HL-60/S4 treated with phorbol 12-myristate 13-acetate at 8.2 ng/mL for 4 days and 3 days (cell line): ENCODE measurements around the gene JAZF1.
"Not testable (repeated sequence)": the region's sequence is repeated elsewhere in the genome, so short reads cannot be mapped to it uniquely, and the experiment has no call there.

Source experiments
- in situ Hi-C: fragments of 300-500 bp; cut with MboI; formaldehyde crosslinking; loops from 2 replicates; pipeline ENCODE4 v1.15.0; 2022; ENCODE audit warnings: low sequenced_read_pairs

The JAZF1 gene

DNA sequence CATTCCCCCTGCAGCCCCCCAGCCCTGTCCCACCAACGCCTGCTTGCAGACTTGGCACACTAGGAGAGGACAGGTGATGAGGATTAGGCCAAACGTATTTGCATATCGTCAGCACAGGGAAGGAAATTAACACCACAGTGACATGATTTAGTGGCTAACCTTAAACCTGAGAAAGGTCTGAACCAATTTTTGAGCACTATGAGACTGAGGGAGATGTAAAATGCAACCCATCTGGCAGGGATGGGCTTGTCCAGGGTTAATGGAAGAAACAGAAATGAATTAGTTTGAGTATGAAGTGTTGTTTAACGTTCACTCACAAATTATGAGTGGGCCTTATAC, 257.0 kb downstream of the JAZF1 start:
- in situ Hi-C loops: no loop called here

DNA sequence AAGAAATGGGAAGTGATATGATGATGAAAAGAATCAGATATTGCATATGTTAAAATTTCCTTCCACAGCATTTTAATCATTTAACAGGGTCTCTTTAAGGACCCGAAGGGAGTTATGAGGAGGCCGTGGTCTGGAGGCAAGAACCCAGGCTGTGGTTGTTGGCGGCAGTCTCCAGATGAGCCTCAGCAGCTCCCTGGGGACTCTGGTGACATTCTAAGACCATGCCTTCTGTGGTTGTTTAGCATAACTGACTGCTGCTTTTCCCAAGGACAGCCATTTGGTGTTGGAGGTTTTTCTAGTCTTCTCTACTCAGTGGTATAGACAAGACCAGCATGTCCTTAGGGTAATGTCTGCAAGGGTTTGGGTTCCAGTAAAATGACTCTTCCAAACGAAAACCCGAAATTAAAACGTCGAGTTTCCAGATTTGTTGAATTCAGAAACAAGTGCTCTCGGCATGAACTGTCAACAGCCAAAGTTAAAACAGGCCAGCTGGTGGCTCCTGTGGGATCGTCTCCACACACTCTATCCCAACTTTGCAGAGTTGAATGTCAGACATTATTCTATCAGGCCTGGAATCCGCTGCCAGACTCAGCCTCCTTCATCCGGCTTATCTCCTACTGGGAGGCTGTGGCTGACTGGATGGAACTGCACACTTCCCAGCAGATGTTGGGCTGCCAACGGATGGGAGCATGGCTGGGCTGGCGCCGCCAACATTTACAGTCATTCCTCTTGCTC, 257.5 kb downstream of the JAZF1 start:
- in situ Hi-C loops: no loop called here

DNA sequence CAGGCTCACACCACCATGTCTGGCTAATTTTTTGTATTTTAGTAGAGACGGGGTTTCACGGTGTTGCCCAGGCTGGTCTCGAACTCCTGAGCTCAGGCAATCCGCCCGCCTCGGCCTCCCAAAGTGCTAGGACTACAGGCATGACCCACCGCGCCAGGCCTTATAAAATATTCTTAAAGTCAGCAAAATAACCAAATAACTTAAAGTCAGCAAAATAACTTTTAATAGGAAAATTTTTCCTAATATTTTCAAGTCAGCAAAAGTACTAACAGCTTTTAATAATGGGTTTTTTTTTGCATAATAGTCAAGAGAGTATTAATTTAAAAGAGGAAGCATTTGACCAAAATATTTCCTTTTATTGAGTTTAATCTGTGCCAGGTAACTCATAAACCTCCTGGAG, 258.2 kb downstream of the JAZF1 start:
- in situ Hi-C loops: not testable (repeated sequence)

DNA sequence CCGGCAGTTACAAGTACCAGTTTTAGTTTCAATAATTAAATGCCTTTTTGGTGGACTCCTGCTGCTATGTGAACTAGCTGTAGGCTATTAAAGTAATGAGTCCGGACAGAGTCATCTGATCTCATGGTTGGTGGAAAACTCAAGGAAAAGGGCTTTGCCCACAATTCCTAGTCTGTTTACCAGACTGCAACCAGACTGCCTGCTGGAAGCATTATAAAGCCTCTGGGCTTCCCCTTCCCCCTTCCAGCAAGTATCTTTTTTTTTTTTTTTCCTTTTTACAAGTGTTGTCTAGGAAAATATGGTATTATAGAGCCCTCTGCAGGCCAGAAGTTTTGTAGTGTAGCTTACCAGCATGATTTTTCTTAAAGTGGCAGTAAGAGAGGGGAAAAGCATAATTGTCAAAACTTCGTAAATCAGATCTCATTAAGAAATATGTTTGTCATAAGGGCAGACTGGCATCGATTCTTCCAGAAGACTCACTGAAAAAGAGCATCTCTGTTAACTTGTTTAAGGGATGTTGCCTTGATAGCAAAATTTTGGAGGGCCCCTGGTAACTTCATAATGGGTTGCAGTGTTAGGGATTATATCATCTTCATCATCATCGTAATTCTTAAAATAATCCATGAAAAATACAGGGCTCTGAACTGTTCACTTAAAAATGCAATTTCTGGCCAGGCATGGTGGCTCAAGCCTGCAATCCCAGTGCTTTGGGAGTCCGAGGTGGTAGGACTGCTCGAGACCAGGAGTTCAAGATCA, 259.3 kb downstream of the JAZF1 start:
- in situ Hi-C loops: no loop called here

DNA sequence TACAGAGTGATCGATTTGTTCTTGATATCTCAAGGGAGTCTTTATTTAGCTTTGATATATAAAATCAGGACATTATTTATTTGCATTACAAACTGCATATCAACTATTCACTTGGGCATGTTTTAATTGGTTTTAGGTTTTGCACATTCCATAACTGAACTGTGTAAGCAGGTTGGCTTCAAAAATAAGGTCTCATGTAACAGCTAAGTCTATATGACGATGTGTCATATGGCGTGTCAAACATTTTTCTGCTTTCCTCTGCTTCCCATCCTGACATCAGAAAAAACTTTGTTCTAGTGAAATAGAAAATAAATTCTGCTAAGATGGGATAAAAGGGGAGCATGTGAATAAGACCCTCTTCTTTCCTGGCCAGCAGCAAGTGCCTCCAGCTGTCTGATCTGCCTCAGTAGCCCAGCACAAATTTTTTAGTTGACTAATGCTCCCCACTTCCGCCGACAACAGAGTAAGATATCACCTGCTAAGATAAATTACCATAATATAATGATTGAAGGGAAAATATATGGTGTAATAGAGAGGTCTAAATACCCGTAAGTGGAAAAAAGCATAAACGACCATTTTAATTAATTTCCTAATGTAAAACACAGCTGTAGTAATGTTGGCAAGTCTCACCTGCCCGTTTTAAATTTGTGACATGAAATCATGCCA, 260.2 kb downstream of the JAZF1 start:
- in situ Hi-C loops: no loop called here

DNA sequence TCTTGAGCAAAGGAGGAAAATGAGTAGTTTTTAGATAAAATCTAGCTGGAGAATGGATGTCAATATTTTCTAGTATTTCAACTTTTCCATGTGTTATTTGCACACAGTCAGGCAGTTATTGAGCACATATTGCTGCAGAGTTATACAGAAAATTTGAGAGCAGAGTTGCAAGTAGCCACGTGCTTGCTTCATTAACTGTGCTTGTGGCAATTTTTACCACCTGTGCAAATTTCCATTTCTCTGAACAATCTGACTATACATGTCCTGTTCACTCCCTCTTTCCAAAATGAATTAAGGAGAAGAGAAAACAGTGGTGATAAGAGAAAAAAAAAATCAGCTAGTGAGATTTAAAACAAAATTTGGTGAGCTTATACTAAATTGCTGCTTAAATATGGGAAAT, 262.1 kb downstream of the JAZF1 start:
- in situ Hi-C loops: no loop called here

DNA sequence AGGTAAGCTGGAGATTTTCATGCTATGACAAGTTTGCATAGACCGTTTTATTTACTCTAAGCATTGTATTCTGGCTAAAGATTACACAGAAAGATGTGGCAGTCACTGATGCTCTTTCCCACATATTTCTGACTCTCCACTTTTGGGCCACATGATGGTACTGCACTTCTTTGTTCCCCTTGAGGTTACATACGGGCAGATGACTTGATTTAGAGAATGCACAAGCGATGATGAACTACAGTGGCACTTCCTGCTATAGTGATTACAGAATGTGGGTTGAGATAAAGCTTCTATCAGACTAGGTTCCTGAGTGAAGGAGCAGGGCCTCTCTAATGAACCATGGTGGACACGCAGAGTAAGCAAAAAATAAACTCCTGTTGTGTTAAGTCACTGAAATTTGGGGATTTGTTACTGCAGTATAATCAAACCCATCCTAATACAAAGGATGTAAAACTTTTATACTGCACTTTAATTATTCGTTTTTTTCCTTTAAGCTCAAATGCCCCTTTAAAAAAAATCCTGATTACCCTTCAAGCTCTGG, 262.8 kb downstream of the JAZF1 start:
- in situ Hi-C loops: no loop called here

DNA sequence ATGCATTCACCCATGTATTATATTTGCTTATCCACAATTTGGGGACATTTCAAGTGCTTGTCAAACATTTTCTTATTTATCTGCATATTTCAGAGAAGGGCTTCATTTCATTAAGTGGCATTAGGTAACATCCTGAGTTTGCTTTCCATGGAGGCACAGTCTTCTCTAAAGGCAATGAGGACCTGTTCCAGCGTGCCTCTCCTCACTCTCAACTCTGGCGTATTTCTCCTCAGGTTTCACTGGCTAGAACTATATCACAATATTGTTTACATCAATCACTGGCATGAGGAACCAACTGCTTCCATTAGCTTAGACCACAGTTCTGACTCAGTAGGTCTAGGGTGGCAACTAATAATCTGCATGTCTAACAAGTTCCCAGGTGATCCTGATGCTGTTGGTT, 263.5 kb downstream of the JAZF1 start:
- in situ Hi-C loops: no loop called here

DNA sequence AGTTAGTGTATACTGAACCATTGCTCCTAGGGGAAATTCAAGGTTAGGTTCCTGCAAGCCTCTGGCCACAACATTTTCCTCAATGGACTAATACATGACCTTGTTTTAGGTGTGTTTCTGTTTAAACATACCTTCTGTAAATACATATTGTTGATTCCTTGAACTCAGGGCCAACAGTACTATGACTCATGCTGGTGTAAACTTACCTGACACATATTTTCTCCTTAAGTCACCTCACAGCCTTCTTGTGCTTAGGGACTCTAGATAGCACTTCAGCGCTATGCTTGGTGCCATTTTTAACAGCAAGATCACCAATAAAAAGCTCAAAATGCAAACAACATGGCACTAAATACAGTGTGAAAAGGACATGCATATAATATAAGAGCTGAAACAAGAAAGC, 264.2 kb downstream of the JAZF1 start:
- in situ Hi-C loops: no loop called here

DNA sequence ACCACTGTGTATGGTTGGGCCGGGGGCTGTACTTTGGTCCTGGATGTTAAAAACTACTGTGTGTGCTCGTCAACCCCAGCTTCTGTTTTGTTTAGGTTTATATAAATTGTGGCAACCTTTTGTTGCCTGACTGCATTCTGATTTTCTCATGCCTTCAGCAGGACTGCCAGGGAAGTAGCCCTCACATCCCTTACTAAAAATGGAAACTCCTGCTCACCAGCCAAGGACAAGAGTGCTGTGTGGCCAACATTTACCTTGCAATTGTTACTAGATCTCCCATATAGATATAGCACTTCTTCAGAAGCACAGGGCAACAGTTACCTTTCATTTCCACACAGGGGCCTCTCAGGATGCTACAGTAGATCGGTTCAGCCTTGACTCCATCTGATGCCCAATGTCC, 266.2 kb downstream of the JAZF1 start:
- in situ Hi-C loops: no loop called here

DNA sequence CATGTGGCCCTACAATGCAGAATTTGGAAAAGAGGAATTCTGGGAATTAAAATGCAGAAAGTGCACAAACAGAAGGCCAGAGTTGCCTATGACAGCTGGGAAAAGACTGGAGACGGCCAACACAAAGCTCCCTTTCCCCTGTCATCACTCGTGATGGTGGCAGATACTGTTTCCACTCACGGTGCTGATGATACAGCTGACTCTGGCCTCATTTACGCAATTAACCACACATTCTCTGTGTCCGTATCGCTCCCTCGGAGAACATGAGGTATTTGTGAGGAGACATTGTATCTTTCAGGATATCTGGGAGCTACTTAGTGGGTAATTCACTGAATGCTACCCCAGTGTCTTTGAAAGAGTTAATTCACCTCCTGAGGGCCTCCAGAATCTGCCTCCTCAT, 267.8 kb downstream of the JAZF1 start:
- in situ Hi-C loops: no loop called here

DNA sequence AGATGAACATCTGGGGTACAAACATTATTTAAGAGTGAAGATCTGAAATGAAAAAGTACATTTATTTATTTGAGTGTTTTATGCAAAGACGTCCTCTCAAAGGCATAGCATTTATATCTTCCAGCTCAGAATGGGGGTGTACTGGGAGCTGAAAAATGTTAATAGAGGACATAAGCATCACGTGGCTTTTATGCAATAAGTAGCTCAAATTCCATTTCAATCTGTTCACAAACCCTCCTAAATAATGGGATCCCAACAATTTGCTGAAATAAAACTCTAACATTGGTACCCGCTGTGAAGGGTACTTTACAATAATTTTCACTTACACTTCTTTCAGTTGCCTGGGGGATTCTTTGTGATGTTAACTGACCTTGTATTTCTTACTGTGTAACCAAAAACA, 268.7 kb downstream of the JAZF1 start:
- in situ Hi-C loops: no loop called here

DNA sequence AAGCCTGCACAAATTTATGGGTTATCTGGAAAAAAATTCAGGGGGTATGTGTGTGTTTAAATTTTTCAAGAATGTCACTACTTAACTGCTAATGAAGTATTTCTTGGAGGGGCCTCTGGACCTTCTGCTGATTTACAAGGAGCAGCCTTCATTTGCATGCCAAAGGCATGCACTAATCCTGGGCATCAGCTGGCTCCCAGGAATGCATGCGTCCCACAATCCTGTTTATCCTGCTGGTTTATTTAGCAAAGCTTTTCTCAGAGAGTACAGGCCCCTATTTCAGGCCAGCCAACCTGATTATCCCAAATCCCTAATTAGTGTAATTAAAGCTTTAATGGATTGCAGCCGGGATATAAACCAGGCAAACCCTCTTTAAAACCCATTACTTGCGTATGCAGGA, 270.3 kb downstream of the JAZF1 start:
- in situ Hi-C loops: no loop called here

DNA sequence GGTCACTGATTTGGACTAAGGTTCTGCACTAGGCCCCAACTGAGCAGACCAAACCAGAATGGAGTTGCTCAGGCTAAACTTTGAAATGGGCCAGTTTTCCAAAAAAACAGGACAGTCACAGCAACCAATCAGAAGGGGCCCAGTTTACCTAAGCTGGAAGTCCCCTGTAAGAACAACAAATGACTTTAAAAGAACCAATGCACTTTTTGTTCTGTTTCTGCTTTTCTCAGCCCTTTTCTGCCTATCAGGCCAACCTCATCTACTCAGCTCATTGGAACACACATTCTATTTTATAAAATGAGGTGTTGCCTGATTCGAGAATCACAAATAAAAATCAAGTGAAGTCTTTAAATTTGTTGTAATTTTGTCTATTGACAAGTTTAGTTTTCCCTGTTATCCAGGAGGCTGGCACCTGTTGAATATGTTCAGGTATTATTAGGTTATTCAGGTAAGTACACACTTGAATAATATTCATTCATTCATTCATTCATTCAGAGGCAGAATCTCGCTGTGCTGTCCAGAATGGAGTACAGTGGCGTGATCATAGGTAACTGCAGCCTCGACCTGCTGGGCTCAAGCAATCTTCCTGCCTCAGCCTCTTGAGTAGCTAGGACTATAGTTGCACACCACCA, 271.9 kb downstream of the JAZF1 start:
- in situ Hi-C loops: no loop called here

DNA sequence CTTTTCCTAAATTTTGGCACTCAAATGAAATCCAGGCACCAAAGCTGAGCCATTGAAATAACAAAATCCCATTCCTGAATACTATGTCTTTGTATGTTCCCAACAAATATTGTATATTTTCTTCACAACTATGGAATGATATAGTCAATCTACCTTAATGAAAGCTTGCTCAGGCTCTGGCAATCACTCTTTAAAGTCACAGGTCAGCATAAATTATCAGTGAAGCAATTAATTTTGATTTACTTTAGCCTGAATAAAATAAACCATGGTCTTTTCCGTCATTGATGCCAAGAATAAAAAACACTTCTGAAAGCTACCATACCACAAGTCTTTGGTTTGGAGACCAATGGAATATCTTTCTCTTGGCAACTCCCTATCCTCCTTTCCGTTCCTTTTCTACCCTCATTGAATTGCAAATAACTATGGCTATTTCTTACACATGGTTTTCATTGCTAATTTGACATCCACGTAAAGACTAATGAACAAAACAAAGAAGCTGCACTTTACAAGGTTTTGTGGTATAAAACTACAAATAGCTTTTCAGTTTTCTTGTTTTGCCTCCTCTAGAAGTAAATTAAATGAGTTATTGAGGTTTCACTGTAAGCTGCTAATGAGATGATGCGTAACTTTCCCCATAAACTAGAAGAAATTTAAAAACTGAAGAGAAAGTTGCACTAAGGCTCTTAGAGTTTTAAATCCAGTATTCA, 274.1 kb downstream of the JAZF1 start:
- in situ Hi-C loops: no loop called here

DNA sequence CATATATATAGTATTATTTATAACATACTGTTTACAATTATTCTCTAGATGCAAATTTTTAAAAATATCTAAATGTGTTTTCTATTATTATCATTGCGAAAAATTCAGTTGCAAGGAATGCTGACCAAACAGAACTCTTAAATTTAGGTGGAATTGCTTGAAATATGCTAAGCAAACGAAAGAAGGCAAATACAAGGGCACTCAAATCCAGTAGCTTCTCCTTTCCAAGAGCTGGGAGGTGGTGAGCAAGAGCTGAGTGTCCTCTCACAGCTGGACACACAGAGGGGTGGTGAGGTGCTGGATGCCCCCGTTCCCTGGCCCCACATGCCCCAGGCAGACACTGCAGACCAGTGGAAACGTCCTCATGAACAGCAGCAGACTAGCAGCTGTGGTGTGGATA, 274.6 kb downstream of the JAZF1 start:
- in situ Hi-C loops: no loop called here

DNA sequence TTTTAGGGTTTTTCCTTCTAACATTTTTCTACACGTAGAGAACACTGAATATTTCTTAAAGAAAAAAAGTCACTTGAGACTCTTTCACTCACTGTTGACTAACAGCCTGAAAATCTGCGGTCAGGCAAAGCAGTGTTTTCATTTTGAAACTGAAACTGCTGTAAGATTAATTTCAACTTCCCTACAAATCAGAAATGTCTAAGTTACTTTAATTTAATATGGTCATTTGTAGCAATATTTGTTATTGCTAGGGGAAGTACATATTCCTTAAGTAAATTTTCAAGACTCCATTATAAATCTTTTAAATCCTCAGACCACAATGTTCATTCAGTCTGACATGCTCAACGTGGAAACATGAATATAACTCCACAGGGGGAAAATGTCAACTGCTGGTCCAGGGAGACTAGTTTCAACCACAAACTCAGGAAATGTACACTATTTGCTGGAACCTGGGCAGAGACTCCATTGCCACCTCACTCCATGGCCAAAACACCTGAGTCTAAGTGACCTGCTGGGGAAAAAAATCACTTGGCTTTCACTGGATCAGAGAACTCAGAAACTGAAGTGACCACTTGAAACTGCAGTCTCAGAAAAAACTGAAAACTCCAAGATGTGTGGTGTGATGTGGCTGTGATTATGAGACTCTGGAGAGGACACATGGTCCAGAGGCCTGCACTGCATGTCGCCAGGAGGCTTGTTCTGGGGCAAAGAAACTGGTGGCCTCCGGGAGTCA, 279.4 kb downstream of the JAZF1 start:
- in situ Hi-C loops: no loop called here

DNA sequence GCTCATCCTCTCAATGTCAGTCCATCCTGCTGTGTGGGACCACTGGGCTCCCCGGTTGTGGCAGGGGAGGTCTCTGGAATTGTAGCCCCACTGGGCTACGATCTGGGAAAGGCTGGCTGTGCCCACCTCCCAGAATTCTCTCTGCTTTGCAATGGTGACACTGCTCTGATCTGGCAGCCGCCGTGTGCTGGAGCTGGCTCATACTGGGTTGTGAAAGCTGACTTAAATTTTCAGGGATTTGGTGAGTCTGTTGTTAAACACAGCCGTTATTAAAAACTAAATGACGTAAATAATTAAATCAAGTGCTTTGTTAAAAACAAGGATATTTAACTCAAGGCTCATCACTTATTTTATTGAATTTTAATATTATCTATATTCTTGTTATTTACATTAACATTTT, 280.6 kb downstream of the JAZF1 start:
- in situ Hi-C loops: no loop called here

DNA sequence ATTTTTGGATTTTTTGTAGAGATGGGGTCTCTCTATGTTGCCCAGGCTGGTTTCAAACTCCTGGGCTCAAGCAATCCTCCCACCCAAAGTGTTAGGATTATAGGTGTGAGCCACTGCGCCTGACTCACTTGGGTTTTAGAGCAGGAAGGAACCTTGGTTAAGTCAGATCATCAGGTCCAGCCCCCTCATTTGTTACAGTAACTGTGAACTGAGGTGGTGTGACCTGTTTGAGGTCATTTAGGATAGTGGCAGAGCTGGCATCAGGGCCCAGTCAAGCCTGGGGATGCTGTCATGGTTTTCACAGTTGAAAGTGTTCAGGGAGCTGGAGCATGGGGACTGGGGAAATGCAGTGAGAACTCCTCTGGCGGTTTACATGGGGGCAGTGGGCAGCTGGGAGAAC, 281.0 kb downstream of the JAZF1 start:
- in situ Hi-C loops: no loop called here

DNA sequence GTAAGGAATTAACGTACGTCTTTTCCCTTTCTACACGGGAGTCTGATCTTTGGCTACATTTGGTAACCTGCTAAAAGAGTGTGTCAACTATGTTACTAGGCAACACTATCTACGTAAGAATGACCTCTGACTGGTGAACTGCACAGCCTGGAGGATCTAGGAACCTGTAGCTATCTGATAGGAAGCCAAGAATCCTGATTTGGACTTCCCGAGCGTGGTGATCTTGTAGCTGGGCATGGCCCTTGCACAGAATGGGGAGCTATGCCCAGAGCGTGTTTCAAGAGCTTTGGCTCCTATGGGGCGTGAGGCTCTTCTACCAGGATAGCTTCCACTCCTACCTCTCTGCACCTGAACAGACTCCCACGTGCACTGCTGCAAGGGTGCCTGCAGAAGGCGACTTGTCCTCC, 283.2 kb downstream of the JAZF1 start:
- in situ Hi-C loops: no loop called here
